Measurements from ENCODE around the gene PTTG1IP.

DNA sequence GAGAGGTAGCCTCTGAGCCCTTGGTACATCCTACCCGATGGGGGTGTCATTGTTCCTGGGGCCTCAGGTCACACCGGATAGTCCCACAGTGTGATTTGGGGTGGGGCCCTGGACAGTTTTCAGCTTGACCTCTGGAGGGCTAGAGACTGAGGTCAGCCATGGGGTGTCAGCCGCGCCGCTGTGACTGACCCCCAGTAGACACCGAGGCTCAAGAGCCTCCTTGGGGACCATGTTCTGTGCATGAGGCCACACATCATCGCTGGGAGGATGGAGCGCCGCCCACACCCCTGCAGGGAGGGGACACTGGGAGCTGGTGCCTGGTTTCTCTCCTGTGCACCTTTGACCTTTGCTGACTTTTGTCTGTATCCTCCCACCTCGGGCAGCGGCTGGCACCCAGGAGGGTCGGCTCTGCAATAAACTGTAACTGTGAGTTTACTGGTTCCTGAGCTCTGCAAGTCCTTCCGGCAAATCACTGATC lies 24.6 kb upstream of the PTTG1IP start:
- TF ChIP-seq, protein P1, sequence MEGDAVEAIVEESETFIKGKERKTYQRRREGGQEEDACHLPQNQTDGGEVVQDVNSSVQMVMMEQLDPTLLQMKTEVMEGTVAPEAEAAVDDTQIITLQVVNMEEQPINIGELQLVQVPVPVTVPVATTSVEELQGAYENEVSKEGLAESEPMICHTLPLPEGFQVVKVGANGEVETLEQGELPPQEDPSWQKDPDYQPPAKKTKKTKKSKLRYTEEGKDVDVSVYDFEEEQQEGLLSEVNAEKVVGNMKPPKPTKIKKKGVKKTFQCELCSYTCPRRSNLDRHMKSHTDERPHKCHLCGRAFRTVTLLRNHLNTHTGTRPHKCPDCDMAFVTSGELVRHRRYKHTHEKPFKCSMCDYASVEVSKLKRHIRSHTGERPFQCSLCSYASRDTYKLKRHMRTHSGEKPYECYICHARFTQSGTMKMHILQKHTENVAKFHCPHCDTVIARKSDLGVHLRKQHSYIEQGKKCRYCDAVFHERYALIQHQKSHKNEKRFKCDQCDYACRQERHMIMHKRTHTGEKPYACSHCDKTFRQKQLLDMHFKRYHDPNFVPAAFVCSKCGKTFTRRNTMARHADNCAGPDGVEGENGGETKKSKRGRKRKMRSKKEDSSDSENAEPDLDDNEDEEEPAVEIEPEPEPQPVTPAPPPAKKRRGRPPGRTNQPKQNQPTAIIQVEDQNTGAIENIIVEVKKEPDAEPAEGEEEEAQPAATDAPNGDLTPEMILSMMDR (IDR thresholded peaks at IDR 0.05), result no peak
- no peak for TF ChIP-seq ZFX (IDR thresholded peaks at IDR 0.05; ENCODE audit: borderline replicate concordance)

Measured in 22Rv1 (cell line).